HG03565 (cell line): ENCODE data around the gene HLA-DQA2.
"Not testable (repeated sequence)": the region's sequence is repeated elsewhere in the genome, so short reads cannot be mapped to it uniquely, and the experiment has no call there.

Experiments
- ATAC-seq: cut with Tn5 transposase; IDR thresholded peaks from one replicate; pipeline ENCODE4 v1.9.1; 2021; ENCODE audit warnings: mild to moderate bottlenecking, moderate library complexity; ENCODE audit not compliant: unreplicated experiment

Gene HLA-DQA2

DNA sequence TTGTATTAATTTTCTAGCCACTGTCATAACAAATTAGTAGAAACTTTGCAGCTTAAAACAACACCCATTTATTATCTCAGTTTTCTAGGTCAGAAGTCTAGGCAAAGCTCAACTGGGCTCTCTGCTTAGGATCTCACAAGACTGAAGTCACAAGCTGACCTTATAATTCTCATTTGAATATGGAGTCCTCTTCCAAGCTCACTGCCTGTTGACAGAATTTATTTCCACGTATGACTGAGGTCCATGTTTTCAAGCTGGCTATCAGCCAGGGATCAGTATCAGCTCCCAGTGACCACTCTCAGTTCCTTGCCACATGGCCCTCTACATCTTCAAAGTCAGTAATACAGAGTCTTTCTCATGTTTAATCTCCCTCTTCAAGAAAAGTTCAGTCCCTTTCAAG, 33.9 kb downstream of the HLA-DQA2 start:
- no peak for ATAC-seq

DNA sequence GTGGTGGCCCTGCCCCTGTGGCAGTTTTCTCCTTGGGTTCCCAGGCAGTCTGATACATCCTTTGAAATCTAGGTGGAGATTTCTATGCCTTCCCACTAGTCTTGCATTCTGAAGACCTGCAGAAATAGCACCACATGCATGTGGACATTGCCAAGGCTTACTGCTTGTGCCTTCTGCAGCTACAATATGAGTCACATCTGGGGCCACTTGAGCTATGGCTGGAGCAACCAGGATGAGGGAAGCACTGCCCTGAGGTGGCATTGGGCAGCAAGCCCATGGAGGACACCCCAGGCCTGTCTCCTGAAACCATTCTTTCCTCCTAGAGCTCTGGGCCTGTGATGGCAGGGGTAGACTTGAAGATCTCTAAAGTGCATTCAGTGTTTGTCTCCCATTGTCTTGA, 37.8 kb downstream of the HLA-DQA2 start:
- no peak for ATAC-seq

DNA sequence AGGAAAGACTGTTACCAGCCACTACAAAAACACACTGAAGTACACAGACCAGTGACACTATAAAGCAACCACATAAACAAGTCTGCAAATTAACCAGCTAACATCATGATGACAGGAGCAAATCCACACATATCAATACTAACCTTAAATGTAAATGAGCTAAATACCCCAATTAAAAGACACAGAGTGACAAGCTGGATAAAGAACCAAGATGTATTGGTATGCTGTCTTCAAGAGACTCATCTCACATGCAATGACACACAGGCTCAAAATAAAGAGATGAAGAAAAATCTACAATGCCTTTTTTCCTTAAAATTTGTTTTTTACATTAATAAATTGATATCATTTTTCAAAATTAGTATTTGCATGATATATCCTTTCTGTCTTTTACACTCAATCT, 41.7 kb downstream of the HLA-DQA2 start:
- not testable (repeated sequence) for ATAC-seq

DNA sequence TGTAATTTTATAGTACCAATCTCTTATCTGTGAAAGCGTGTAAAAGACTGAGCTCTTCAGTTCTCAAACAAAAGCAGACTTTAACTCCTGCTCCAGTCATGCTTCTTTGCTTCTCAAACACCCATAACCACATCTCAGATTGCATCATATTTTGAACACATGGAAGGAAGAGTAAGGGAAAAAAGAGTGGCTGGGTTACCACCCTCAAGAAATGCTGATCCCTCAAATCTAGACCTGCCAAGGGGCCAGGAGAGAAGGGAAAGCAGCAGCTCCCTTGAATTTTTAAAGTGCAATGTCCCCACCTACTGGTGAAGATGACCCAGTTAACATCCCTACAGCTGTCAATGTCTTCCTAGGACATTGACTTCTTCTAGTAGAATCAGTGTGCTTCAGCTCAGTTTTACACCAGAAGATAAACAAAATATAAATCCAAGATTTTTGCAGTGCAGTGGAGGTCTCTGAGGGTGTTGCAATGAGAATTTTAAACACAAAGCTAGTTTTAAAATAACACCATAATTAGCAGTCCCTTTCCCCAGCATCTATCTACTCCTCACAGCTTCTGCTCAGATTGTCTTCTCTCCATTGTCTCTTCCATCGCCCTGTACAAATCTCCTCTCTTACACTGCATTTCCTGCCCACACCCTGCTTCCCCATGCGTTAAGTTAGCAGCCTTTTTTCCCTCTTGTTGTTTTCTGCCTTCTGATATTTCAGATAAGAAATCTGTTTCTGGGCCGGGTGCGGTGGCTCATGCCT, 44.8 kb downstream of the HLA-DQA2 start:
- ATAC-seq: no peak

DNA sequence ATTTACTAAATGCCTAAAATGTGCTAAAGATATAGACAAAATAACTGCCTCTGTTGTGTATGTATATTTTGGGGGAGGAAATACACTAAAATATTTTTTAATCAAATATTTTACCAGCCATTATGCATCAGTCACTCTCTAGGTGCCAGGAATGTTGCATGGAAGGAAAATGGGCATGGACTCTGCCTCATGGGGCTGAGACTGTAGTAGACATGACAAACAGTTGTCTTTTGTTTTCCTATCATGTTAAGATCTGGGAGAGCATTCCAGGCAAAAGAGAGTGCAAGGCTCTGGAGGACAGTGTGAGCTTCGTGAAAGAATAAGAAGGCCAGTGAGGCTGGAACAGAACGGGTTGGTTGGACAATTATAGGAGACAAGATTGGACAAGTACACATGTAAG, 49.1 kb downstream of the HLA-DQA2 start:
- ATAC-seq: no peak

DNA sequence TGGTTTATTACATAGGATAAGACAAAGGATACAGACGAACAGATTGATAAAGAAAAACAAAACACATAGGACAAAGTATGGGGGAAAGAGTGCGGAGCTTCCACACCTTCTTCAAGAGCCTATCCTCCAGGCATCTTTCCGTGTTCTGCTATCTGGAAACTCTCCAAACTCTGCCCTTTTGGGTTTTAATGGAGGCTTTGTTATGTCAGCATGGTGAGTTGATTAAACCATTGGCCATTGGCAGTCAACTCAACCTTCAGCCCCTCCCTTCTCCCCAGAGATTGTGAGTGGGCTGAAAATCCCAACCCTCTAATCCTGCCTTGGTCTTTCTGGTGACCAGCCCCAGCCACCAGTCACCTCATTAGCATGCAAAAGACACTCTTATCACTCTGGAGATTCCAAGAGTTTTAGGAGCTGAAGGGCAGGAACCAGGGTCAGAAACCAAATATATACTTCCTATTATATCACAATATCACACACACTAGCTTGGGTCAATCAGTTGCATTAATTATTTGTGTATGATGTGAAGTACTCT, 51.8 kb downstream of the HLA-DQA2 start:
- no peak for ATAC-seq

DNA sequence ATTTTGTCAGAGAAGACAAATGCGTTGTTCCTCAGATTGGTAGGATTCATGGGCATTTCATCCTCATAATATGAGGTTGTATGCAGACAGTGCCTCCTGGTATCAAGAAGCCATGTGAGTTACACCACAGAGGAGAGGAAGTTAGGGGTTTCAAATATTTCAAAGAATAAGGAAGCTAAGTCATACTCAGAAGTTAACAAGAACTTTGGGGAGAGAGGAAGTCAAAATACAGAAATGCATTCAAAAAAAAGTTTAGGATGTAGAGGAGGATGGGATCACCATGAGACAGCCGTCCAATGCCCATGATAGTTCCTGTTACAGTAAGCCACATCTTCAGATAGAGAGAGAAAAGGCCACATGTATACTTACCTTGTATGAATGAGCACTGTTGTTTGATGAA, 53.3 kb downstream of the HLA-DQA2 start:
- ATAC-seq: no peak
